Activated naive CD4-positive, alpha-beta T cell (primary cell): ENCODE measurements around the gene ZNF662.

Experiments used
- DNase-seq, 4 experiments: peaks; one replicate each; lab custom pipeline; 2025; lab: John Stamatoyannopoulos, UW

The ZNF662 gene

DNA sequence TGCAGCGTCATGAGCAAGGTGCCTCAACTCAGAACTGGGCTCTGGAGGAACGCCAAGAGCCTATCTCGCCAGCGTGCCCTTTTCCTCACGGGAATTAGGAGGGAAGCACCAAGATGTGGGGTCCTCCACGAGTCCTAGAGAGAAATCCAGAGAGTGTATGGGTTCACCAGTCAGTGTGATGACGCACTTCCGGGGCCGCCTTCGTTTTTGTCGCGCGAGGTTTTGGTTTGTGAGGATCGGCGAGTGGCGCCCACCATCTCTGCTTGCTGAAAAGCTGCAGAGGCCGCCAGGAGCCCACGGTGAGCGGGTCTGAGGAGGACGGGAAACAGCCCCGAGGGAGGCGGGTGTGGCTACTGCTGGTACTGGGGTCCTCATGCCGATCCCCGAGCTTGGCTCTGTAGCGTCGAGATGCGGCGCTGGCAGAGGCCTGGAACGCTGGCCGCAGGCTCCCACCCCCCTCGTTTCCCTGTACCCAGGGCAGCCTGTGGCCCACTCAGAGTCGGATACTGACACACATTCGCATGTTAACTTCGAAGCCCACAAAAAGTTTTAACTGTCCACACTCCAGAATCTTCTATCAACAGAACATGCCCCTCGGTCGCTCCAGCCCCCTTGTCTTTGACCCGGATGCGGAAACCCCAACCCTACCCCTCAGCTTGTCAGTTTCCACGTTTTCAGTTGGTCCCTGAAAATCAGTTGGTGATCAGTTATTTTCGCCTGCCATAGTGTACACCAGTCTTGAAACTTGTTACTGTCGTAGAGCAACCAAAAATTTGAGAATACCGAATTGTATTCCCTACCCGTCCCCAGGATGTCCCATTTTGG lies 30.4 kb downstream of the ZNF662 start:
- no peak for DNase-seq

DNA sequence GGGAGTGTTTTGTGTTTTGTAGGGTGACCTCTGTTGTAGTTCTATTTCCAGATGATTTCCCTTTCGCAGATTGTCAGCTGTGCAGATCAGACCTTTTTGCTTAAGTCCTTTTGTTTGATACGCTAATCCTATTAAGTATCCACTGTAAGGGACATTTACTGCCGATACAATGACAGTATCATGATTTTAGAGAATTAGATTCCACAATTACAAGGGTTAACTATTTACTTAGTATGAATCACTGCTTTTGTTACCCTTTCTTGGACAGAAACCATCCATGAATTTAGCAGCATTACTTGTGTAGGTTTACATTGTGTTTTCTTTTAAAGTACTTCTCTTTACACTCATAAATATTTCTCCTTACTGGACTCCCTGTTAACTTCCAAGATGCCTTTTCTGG lies 31.4 kb downstream of the ZNF662 start:
- DNase-seq, result no peak

DNA sequence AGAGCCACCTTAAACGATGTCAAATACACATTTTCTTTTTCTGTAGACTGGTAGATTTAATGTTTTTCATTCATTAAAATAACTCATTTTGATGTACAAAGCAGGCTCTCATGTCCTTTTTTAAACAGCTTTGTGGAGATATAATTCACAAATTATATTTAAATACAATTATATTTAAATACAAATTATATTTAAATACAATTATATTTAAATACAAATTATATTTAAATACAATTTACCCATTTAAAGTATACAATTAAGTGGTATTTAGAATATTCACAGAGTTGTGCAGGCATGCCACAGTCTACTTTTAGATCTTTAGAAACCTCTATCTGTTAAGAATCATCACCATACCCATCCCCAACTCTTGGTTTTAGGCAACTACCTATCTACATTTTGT lies 36.8 kb downstream of the ZNF662 start:
- DNase-seq, result no peak

DNA sequence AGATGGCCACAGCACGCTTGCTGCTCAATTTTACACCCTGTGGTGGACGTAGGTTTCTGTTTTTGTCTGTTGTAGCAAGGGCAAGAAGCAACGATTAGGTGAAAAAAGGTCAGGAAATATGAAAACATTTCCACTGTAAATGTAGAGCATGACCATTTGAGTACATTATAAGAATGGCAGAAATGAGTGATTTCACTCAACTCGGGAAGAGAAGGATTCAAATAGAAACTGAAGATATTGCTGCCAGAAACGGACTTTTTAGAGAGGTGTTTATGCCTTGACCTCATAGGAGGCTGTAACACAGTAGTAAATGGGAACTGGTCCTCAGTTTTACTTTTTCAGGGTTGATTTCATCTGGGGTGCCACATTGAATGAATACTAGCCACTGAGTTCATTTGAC lies 40.1 kb downstream of the ZNF662 start:
- DNase-seq, result no peak

DNA sequence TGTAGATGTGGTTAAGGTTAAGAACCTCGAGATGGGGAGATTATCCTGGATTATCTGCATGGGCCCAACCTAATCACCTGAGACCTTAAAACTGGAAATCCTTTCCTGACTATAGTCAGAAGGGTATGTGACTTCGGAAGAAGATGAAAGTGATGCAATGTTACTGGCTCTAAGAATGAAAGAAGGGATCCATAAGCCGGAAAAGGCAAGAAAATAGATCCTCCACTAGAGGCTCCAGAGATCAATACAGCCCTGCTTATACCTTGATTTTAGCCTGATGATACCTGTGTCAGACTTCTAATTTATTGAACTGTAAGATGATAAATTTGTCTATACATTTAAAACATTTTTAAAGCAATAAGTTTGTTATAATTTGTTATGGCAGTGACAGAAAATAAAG lies 51.6 kb downstream of the ZNF662 start:
- DNase-seq, result no peak

DNA sequence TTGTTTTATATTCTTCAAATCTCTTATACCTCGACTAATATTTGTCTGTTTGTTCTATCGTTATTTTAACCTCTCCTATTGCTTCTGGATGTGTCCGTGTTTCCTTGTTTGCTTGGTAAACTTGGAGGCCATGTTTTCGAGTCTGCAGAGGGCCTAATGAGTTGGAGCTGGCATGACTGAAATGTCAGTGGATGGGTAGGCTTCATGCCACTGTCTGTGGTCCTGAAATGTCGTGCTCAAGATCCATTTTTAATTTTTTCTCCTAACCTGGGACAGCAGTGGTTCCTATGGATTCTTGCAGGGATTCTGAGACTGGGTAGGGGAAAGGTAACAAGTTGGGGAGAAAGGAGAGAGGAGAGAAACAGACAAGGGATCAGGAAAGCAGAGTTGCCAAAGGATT lies 54.3 kb downstream of the ZNF662 start:
- DNase-seq, result no peak

DNA sequence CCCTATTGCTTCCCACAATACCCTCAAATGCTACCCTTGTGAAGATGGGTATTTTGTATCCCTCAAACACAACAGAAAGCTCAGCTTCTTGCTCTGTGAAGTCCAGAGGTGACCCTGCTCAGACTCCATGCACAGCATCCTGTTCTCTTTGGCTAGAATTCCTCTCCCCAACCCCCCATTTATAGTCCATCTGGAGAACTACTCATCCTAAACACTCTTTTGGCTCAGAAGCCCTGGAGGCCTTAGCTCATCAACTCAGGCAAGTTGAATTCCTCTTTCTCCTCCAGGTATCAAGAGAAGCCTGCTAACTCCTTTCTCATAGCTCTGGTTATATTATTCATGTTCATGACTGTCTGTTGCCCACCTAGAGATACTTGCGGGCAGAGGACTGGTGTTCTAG lies 54.8 kb downstream of the ZNF662 start:
- DNase-seq, result no peak

DNA sequence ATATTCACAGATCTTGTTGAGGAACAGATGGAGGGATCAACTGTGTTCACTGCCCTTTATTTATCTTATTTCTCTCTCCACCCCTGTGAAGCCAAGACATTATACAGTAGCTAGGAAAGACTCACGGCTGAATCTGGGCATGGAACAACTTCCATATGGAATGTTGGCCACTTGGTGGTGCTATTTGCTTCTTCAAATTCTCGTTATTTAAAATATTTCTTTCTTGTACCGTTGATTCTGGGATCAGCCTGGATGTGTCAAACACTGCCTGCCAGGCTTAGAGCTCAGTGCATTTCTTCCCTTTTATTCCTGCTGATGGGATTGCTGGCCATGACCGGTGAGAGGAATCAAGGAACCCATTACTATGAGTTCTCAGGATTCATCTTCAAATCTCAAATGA lies 55.7 kb downstream of the ZNF662 start:
- no peak for DNase-seq

DNA sequence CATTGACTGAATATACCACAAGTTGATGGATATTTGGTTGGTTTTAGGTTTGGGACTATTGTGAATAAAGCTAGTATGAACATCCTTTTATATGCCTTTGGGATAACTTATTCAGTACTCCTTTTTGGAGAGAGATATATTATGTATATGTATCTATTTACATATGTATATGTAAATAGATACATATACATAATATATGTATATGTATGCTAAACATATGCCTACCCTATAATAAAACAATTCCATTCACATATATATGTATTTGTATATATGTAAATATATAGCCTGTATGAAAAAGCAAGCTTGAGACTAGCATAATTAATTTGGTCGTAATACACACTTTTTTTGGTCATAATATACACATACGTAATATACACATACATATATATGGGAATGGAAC lies 57.3 kb downstream of the ZNF662 start:
- no peak for DNase-seq

DNA sequence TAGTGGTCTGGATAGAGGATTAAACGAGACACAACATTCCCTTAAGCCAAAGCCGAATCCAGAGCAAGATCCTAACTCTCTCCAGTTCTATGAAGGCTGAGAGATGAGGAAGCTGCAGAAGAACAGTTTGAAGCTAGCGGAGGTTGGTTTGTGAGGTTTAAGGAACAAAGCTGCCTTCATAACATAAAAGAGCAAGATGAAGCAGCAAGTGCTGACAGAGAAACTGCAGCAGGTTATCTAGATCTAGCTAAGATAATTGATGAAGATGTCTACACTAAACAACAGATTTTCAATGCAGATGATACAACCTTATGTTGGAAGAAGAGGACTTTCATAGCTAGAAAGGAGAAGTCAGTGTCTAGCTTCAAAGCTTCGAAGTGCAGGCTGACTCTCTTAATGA lies 58.3 kb downstream of the ZNF662 start:
- no peak for DNase-seq
